H1 (cell line): ENCODE results near the gene CAPN13. TPM values are rescaled to one million over a fixed set of nuclear protein-coding genes. Genes with fewer than 3 reads are reported as not detected.

Source experiments
- CTCF ChIA-PET: fragments of 300-600 bp; sonication (Branson Sonifier 250); formaldehyde crosslinking; loops from one replicate; lab custom pipeline; 2021; ENCODE audit not compliant: partially characterized antibody; lab: Charles Lee
- POLR2A ChIA-PET: fragments of 300-600 bp; sonication (Branson Sonifier 250); formaldehyde crosslinking; loops from one replicate; lab custom pipeline; 2021; ENCODE audit warnings: inconsistent platforms; ENCODE audit not compliant: partially characterized antibody; lab: Charles Lee
- DNase-seq, 2 experiments: peaks; one replicate each; pipeline versions ENCODE4 v3.0.0 to v3.0.0-alpha.2; 2010 to 2022; ENCODE audit warnings: low spot score in 2 of 2, low read depth in 1 of 2, mixed read lengths in 1 of 2
- FAIRE-seq: peaks from 2 replicates; lab custom pipeline; 2011; peaks lifted over from hg19 to GRCh38; lab: Jason Lieb, UNC
- H2AFZ ChIP-seq: 2 replicates; pipeline ENCODE4 v1.8.1; 2012; ENCODE audit warnings: low read length, inconsistent platforms
- H2AK5ac ChIP-seq: 2 replicates; pipeline ENCODE4 v1.6.1; 2013; ENCODE audit warnings: low read depth, low read length
- H2BK120ac ChIP-seq: replicated peaks from 2 replicates; pipeline ENCODE3; 2013; ENCODE audit warnings: low read depth, low read length, inconsistent platforms
- H2BK12ac ChIP-seq: 2 replicates; pipeline ENCODE4 v1.6.1; 2013; ENCODE audit warnings: low read depth, low read length
- H2BK15ac ChIP-seq: 2 replicates; pipeline ENCODE4 v1.6.1; 2013; ENCODE audit warnings: low read length
- H2BK20ac ChIP-seq: 2 replicates; pipeline ENCODE4 v1.6.1; 2013; ENCODE audit warnings: low read length
- H2BK5ac ChIP-seq: 2 replicates; pipeline ENCODE4 v1.6.1; 2013; ENCODE audit warnings: low read depth, low read length
- H3K14ac ChIP-seq: 2 replicates; pipeline ENCODE4 v1.6.1; 2013; ENCODE audit warnings: inconsistent platforms; ENCODE audit not compliant: insufficient read length
- H3K18ac ChIP-seq: 2 replicates; pipeline ENCODE4 v1.6.1; 2013; ENCODE audit warnings: low read length; ENCODE audit errors: extremely low read depth
- H3K23ac ChIP-seq: 2 replicates; pipeline ENCODE4 v1.6.1; 2013; ENCODE audit warnings: inconsistent platforms; ENCODE audit not compliant: insufficient read length
- H3K23me2 ChIP-seq: 2 replicates; pipeline ENCODE4 v1.6.1; 2013; ENCODE audit warnings: low read depth, low read length
- H3K27ac ChIP-seq: 2 replicates; pipeline ENCODE4 v1.6.1; 2011; ENCODE audit warnings: low read depth, low read length, inconsistent platforms
- H3K27me3 ChIP-seq, 4 experiments: replicated peaks in 1 of 4; 1 replicate in 1 of 4; 2 replicates in 3 of 4; pipeline versions ENCODE4 v1.6.1 to v1.8.1; 2011 to 2013; ENCODE audit warnings: low read length in 3 of 4, mild to moderate bottlenecking in 3 of 4, inconsistent platforms in 2 of 4, mixed read lengths in 2 of 4, moderate library complexity in 1 of 4; ENCODE audit not compliant: control insufficient read depth in 3 of 4, insufficient read depth in 3 of 4; ENCODE audit errors: extremely low read depth in 1 of 4
- H3K36me3 ChIP-seq, 4 experiments: 2 replicates each; pipeline versions ENCODE4 v1.6.1 to v1.8.1; 2011 to 2013; ENCODE audit warnings: mild to moderate bottlenecking in 4 of 4, low read length in 3 of 4, moderate library complexity in 2 of 4, control low read depth in 1 of 4, inconsistent platforms in 1 of 4; ENCODE audit not compliant: insufficient read depth in 4 of 4, control insufficient read depth in 2 of 4
- H3K4ac ChIP-seq: replicated peaks from 2 replicates; pipeline ENCODE3; 2013; ENCODE audit warnings: low read length, low read depth, mixed read lengths, inconsistent platforms; ENCODE audit not compliant: insufficient read length
- H3K4me1 ChIP-seq, 4 experiments: replicated peaks in 1 of 4; 1 replicate in 1 of 4; 2 replicates in 3 of 4; pipeline versions ENCODE4 v1.6.1 to v1.8.1; 2011 to 2013; ENCODE audit warnings: low read length in 3 of 4, inconsistent platforms in 2 of 4, mixed read lengths in 1 of 4; ENCODE audit not compliant: insufficient read depth in 4 of 4, control insufficient read depth in 3 of 4
- H3K4me2 ChIP-seq, 2 experiments: 2 replicates each; pipeline versions ENCODE4 v1.6.1 to v1.8.1; 2011 to 2013; ENCODE audit warnings: low read depth in 2 of 2, low read length in 2 of 2, control low read depth in 1 of 2, inconsistent platforms in 1 of 2, mild to moderate bottlenecking in 1 of 2; ENCODE audit not compliant: insufficient read depth in 1 of 2
- H3K4me3 ChIP-seq, 4 experiments: fragments of 200-600, 300-600 bp in 1 of 4; sonication (generic), shearing (Covaris generic), sonication (Bioruptor Twin) in 1 of 4; 2 replicates each; pipeline versions ENCODE4 v1.5.1 to v1.8.1; 2011 to 2016; ENCODE audit warnings: low read length in 4 of 4, low read depth in 3 of 4, control low read depth in 2 of 4, inconsistent platforms in 2 of 4, mild to moderate bottlenecking in 2 of 4, mixed read lengths in 1 of 4, moderate library complexity in 1 of 4; ENCODE audit not compliant: insufficient read depth in 2 of 4; ENCODE audit errors: extremely low read depth in 1 of 4
- H3K56ac ChIP-seq: replicated peaks from 2 replicates; pipeline ENCODE3; 2013; ENCODE audit warnings: low read depth, mild to moderate bottlenecking, mixed read lengths, low read length, inconsistent platforms; ENCODE audit not compliant: insufficient read length
- H3K79me1 ChIP-seq: 2 replicates; pipeline ENCODE4 v1.6.1; 2013; ENCODE audit warnings: low read depth, low read length, control low read depth
- H3K79me2 ChIP-seq, 2 experiments: 2 replicates each; pipeline versions ENCODE4 v1.6.1 to v1.8.1; 2012 to 2013; ENCODE audit warnings: low read length in 2 of 2, mild to moderate bottlenecking in 2 of 2, inconsistent platforms in 1 of 2; ENCODE audit not compliant: insufficient read depth in 2 of 2, control insufficient read depth in 1 of 2
- H3K9ac ChIP-seq, 4 experiments: replicated peaks in 1 of 4; 1 replicate in 1 of 4; 2 replicates in 3 of 4; pipeline versions ENCODE4 v1.6.1 to v1.8.1; 2011 to 2013; ENCODE audit warnings: low read depth in 3 of 4, low read length in 3 of 4, control low read depth in 2 of 4, mild to moderate bottlenecking in 2 of 4, moderate library complexity in 2 of 4, inconsistent platforms in 1 of 4; ENCODE audit errors: extremely low read depth in 1 of 4
- H3K9me3 ChIP-seq, 2 experiments: 2 replicates each; pipeline versions ENCODE4 v1.6.1 to v1.8.1; 2012 to 2013; ENCODE audit warnings: mild to moderate bottlenecking in 2 of 2, moderate library complexity in 2 of 2, control low read depth in 1 of 2, inconsistent platforms in 1 of 2, low read depth in 1 of 2, low read length in 1 of 2, mixed read lengths in 1 of 2; ENCODE audit not compliant: insufficient read depth in 2 of 2
- H4K20me1 ChIP-seq, 2 experiments: replicated peaks in 1 of 2; 2 replicates each; pipeline versions ENCODE3 to v1.8.1; 2011 to 2013; ENCODE audit warnings: inconsistent platforms in 2 of 2, low read length in 2 of 2, mild to moderate bottlenecking in 1 of 2; ENCODE audit not compliant: insufficient read depth in 2 of 2, control insufficient read depth in 1 of 2
- H4K5ac ChIP-seq: 2 replicates; pipeline ENCODE4 v1.6.1; 2013; ENCODE audit warnings: low read length, low read depth, mixed read lengths, inconsistent platforms; ENCODE audit not compliant: insufficient read length
- H4K8ac ChIP-seq: 2 replicates; pipeline ENCODE4 v1.8.0; 2013; ENCODE audit warnings: mild to moderate bottlenecking, moderate library complexity, low read length, inconsistent platforms; ENCODE audit not compliant: insufficient read depth; ENCODE audit errors: extremely low read depth
- H4K91ac ChIP-seq: replicated peaks from 2 replicates; pipeline ENCODE3; 2013; ENCODE audit warnings: low read length, mixed read lengths, inconsistent platforms; ENCODE audit not compliant: insufficient read length
- CTBP2 ChIP-seq: IDR thresholded peaks from 2 replicates; pipeline ENCODE4 v1.7.0; 2011; ENCODE audit warnings: borderline replicate concordance, mild to moderate bottlenecking, moderate library complexity, mixed read lengths, low read length; ENCODE audit not compliant: insufficient read depth, insufficient read length
- EGR1 ChIP-seq: IDR thresholded peaks from 2 replicates; pipeline ENCODE4 v1.6.1; 2011; ENCODE audit warnings: low read depth, low read length, borderline replicate concordance
- EP300 ChIP-seq, 2 experiments: IDR thresholded peaks; 1 replicate in 1 of 2; 2 replicates in 1 of 2; pipeline ENCODE4 v1.6.1; 2011 to 2012; ENCODE audit warnings: low read depth in 2 of 2, low read length in 2 of 2, mild to moderate bottlenecking in 2 of 2, borderline replicate concordance in 1 of 2, inconsistent platforms in 1 of 2, moderate library complexity in 1 of 2
- KDM5A ChIP-seq: fragments of 200-600 bp; IDR thresholded peaks from 2 replicates; pipeline ENCODE4 v1.7.1; 2012; ENCODE audit warnings: mild to moderate bottlenecking, low read length, inconsistent platforms, mixed read lengths
- NANOG ChIP-seq: IDR thresholded peaks from 2 replicates; pipeline ENCODE4 v1.6.1; 2011; ENCODE audit warnings: low read length, low read depth, mild to moderate bottlenecking, inconsistent platforms; ENCODE audit not compliant: insufficient read depth, poor library complexity, severe bottlenecking
- POLR2AphosphoS5 ChIP-seq: IDR thresholded peaks from 2 replicates; pipeline ENCODE4 v1.6.1; 2011; ENCODE audit warnings: low read depth, low read length
- TBP ChIP-seq: IDR thresholded peaks from 2 replicates; pipeline ENCODE4 v1.6.1; 2011; ENCODE audit warnings: low read depth, low read length, improper control_type of control experiment
- TEAD4 ChIP-seq: IDR thresholded peaks from 2 replicates; pipeline ENCODE4 v1.6.1; 2012; ENCODE audit warnings: low read depth, low read length, inconsistent platforms, mixed read lengths
- WGBS, 2 experiments: shearing (Covaris generic) in 1 of 2; methylation state at CpG; one replicate each; pipeline versions ENCODE4 v1.1.6 to v1.1.7; 2013 to 2015; ENCODE audit warnings: low lambda C conversion rate in 2 of 2, mixed read lengths in 2 of 2, inconsistent platforms in 1 of 2, low coverage in 1 of 2, missing lambda C conversion rate in 1 of 2; ENCODE audit not compliant: insufficient replicate concordance in 2 of 2, insufficient coverage in 1 of 2, insufficient read length in 1 of 2; ENCODE audit errors: extremely low coverage in 1 of 2, missing lambda C conversion rate in 1 of 2; 5-methylcytosine and 5-hydroxymethylcytosine counted together
- polyA plus RNA-seq, 7 experiments: library from polyadenylated mRNA; depleted of rRNA in 3 of 7; stranded (reverse) in 5 of 7; unstranded in 2 of 7; fragments of >200 nt in 5 of 7; fragments of 200-250 nt in 2 of 7; gene quantifications; 1 replicate in 5 of 7; 2 replicates in 1 of 7; 4 replicates in 1 of 7; pipeline versions ENCODE4 v1.2.1 to v1.2.3, GENCODE V29; 2011 to 2013; ENCODE audit warnings: missing spikeins in 2 of 7, mixed read lengths in 2 of 7
- total RNA-seq: library from RNA; stranded (reverse); fragmentation: NEBNext Ultra II Directional; extraction: Animal tissue kit (Norgen Biotek cat#: 25700); gene quantifications from 2 replicates; pipeline ENCODE4 v1.2.1, GENCODE V29; 2021

Gene CAPN13
- total and polyA plus RNA-seq, 2 of the 8 experiments (the other 6 are each of a cell fraction or from before 2014, with no cell fraction given): 2.4 TPM

GRCh38 chr2:30717081-30717650, 90.1 kb downstream of the CAPN13 start:
- no peak overlapping the region for H3K14ac ChIP-seq
- no peak overlapping the region for H4K91ac ChIP-seq
- no peaks in the 10 kb centered on the region for H3K9me3 ChIP-seq
- no peaks in the 10 kb centered on the region for H3K23me2 ChIP-seq
- H2BK20ac ChIP-seq: no peak overlapping the region
- H3K79me2 ChIP-seq: no peaks in the 10 kb centered on the region
- no peak overlapping the region for H3K56ac ChIP-seq
- H3K23ac ChIP-seq: no peak overlapping the region
- DNase-seq (peak in 1 of 2 experiments; percentile 24), FAIRE-seq (no peak)
- H4K20me1 ChIP-seq: no peaks in the 10 kb centered on the region
- H2BK5ac ChIP-seq: no peak overlapping the region
- ChIA-PET POLR2A (no interaction called here), CTCF (interaction anchor here (0.6 to 9.9 kb wide), 11 partner anchors 18 to 454 kb away, joined by 3 to 167 read pairs (median 4); no protein-coding TSS in a partner anchor)
- H3K4me2 ChIP-seq: no peak overlapping the region
- no peaks in the 10 kb centered on the region for H3K79me1 ChIP-seq
- H2BK15ac ChIP-seq: no peak overlapping the region
- no peak overlapping the region for H4K5ac ChIP-seq
- no peaks in the 10 kb centered on the region for H3K4me1 ChIP-seq
- no peak overlapping the region for H2AFZ ChIP-seq
- H3K4ac ChIP-seq: no peak overlapping the region
- H2AK5ac ChIP-seq: no peak overlapping the region
- WGBS, 2 experiments: 69% methylated on average over 1 of the region's 1 CpG; no CpG with 5 or more reads in 1 of the 2 experiments
- TF ChIP-seq TEAD4 (no peak), NANOG (no peak), POLR2AphosphoS5 (no peak), KDM5A (no peak), TBP (no peak), CTBP2 (no peak), EGR1 (no peak), EP300 (IDR thresholded peaks at IDR 0.05; ENCODE audit: borderline replicate concordance in 1 of 2, low read depth in 2 of 2, low read length in 2 of 2) (no peak)
- no peaks in the 10 kb centered on the region for H3K36me3 ChIP-seq
- no peak overlapping the region for H3K18ac ChIP-seq
- H3K27ac ChIP-seq: no peak overlapping the region
- H3K27me3 ChIP-seq: no peaks in the 10 kb centered on the region
- no peak overlapping the region for H2BK120ac ChIP-seq
- H3K9ac ChIP-seq: no peak overlapping the region
- H3K4me3 ChIP-seq: no peak overlapping the region
- no peak overlapping the region for H2BK12ac ChIP-seq
- H4K8ac ChIP-seq: no peak overlapping the region
